Measurements from ENCODE around the gene SPON2. TPM values are rescaled to one million over a fixed set of nuclear protein-coding genes. Genes with fewer than 3 reads are reported as not detected.

Gene SPON2
- polyA plus RNA-seq, 1 experiment, result 132 TPM

DNA sequence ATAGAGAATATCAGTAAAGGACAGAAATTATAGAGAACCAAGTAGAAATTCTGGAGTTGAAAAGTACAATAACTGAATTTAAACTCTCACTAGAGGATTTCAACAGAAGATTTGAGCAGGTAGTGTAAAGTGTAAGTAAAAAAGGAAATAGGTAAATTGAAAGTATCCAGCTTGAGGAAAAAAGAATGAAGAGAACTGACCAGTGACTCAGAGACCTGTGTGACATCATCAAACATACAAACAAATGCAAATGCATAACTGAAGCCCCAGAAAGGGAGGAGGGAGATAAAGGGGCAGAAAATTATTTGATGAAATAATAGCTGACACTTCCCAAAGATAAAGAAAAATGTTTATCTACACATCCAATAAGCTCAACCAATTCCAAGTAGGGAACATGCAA is 8.3 kb upstream of the SPON2 start:
- no peak overlapping the region for H3K27ac ChIP-seq (ENCODE audit: low read depth, low read length)
- ChIA-PET POLR2A (interaction anchor here (1.5 kb wide), 1 partner anchor 12 kb away, joined by 4 read pairs; no protein-coding TSS in a partner anchor), CTCF (no interaction called here)
- H3K9me3 ChIP-seq (ENCODE audit: control insufficient read depth, insufficient read depth, low read length), result peaks cover 29% of the 10 kb centered on the region
- no peaks in the 10 kb centered on the region for H3K27me3 ChIP-seq (ENCODE audit: control insufficient read depth, insufficient read depth, low read length)
- DNase-seq (ENCODE audit: low read depth, low spot score), result no peak
- H3K4me3 ChIP-seq (ENCODE audit: low read depth, low read length), result no peak overlapping the region
- TF ChIP-seq, protein P1, sequence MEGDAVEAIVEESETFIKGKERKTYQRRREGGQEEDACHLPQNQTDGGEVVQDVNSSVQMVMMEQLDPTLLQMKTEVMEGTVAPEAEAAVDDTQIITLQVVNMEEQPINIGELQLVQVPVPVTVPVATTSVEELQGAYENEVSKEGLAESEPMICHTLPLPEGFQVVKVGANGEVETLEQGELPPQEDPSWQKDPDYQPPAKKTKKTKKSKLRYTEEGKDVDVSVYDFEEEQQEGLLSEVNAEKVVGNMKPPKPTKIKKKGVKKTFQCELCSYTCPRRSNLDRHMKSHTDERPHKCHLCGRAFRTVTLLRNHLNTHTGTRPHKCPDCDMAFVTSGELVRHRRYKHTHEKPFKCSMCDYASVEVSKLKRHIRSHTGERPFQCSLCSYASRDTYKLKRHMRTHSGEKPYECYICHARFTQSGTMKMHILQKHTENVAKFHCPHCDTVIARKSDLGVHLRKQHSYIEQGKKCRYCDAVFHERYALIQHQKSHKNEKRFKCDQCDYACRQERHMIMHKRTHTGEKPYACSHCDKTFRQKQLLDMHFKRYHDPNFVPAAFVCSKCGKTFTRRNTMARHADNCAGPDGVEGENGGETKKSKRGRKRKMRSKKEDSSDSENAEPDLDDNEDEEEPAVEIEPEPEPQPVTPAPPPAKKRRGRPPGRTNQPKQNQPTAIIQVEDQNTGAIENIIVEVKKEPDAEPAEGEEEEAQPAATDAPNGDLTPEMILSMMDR (IDR thresholded peaks at IDR 0.05; ENCODE audit: low read depth, low read length), result no peak

- ChIA-PET CTCF (no interaction called here), POLR2A (interaction anchor here (1.5 kb wide), 1 partner anchor 12 kb away, joined by 4 read pairs; no protein-coding TSS in a partner anchor)
- no peak for DNase-seq (ENCODE audit: low read depth, low spot score)
- TF ChIP-seq, protein P1 (IDR thresholded peaks at IDR 0.05; ENCODE audit: low read depth, low read length), result no peak
- Histone ChIP-seq H3K27ac (ENCODE audit: low read depth, low read length) (no peak overlapping the region), H3K4me3 (ENCODE audit: low read depth, low read length) (no peak overlapping the region), H3K9me3 (ENCODE audit: control insufficient read depth, insufficient read depth, low read length) (peaks cover 31% of the 10 kb centered on the region), H3K27me3 (ENCODE audit: control insufficient read depth, insufficient read depth, low read length) (no peaks in the 10 kb centered on the region)
These were observed 7.6 kb upstream of the SPON2 start for GRCh38 chr4:1179976-1180375.

GRCh38 chr4:1179089-1179441 is 6.7 kb upstream of the SPON2 start:
- peaks cover 31% of the 10 kb centered on the region for H3K9me3 ChIP-seq (ENCODE audit: control insufficient read depth, insufficient read depth, low read length)
- TF ChIP-seq, protein P1 (IDR thresholded peaks at IDR 0.05; ENCODE audit: low read depth, low read length), result no peak
- no peak overlapping the region for H3K27ac ChIP-seq (ENCODE audit: low read depth, low read length)
- no peak for DNase-seq (ENCODE audit: low read depth, low spot score)
- POLR2A ChIA-PET, result interaction anchor here (1.0 kb wide), 1 partner anchor 13 kb away, joined by 4 read pairs; no protein-coding TSS in a partner anchor
- H3K27me3 ChIP-seq (ENCODE audit: control insufficient read depth, insufficient read depth, low read length), result no peaks in the 10 kb centered on the region
- CTCF ChIA-PET, result no interaction called here
- H3K4me3 ChIP-seq (ENCODE audit: low read depth, low read length), result no peak overlapping the region

GRCh38 chr4:1178300-1179088 is 6.1 kb upstream of the SPON2 start:
- peaks cover 31% of the 10 kb centered on the region for H3K9me3 ChIP-seq (ENCODE audit: control insufficient read depth, insufficient read depth, low read length)
- H3K4me3 ChIP-seq (ENCODE audit: low read depth, low read length), result no peak overlapping the region
- no peaks in the 10 kb centered on the region for H3K27me3 ChIP-seq (ENCODE audit: control insufficient read depth, insufficient read depth, low read length)
- no peak overlapping the region for H3K27ac ChIP-seq (ENCODE audit: low read depth, low read length)
- DNase-seq (ENCODE audit: low read depth, low spot score), result no peak
- ChIA-PET POLR2A (interaction anchor here (1.0 kb wide), 1 partner anchor 13 kb away, joined by 4 read pairs; no protein-coding TSS in a partner anchor), CTCF (no interaction called here)
- TF ChIP-seq, protein P1 (IDR thresholded peaks at IDR 0.05; ENCODE audit: low read depth, low read length), result no peak

Data from AG04450 (cell line).